Mesenchymal stem cell (in vitro differentiated cells and primary cell): ENCODE measurements around the gene ZNF276.

Experiments used
- DNase-seq: peaks from one replicate; pipeline ENCODE4 v3.0.0-alpha.2; 2013
- H2AFZ ChIP-seq: one replicate; pipeline ENCODE4 v1.6.1; 2013; ENCODE audit warnings: low read depth, mild to moderate bottlenecking, control low read depth, inconsistent platforms, low read length, moderate library complexity
- H2AK5ac ChIP-seq: 2 replicates; pipeline ENCODE4 v1.6.1; 2013; ENCODE audit warnings: low read length, moderate library complexity, mild to moderate bottlenecking, inconsistent platforms; ENCODE audit not compliant: severe bottlenecking
- H2BK120ac ChIP-seq: one replicate; pipeline ENCODE4 v1.6.1; 2013; ENCODE audit warnings: low read depth, mild to moderate bottlenecking, inconsistent platforms, low read length, moderate library complexity
- H2BK12ac ChIP-seq, 2 experiments: one replicate each; pipeline ENCODE4 v1.6.1; 2013; ENCODE audit warnings: inconsistent platforms in 2 of 2, low read length in 2 of 2, mild to moderate bottlenecking in 2 of 2, moderate library complexity in 2 of 2, control low read depth in 1 of 2
- H2BK15ac ChIP-seq: one replicate; pipeline ENCODE4 v1.6.1; 2013; ENCODE audit warnings: mild to moderate bottlenecking, low read depth, inconsistent platforms; ENCODE audit not compliant: poor library complexity, severe bottlenecking
- H2BK5ac ChIP-seq: 2 replicates; pipeline ENCODE4 v1.6.1; 2013; ENCODE audit warnings: low read depth, mild to moderate bottlenecking, low read length, control low read depth, inconsistent platforms; ENCODE audit not compliant: poor library complexity, severe bottlenecking
- H3K14ac ChIP-seq, 2 experiments: one replicate each; pipeline ENCODE4 v1.6.1; 2013; ENCODE audit warnings: inconsistent platforms in 2 of 2, low read length in 2 of 2, control low read depth in 1 of 2, mild to moderate bottlenecking in 1 of 2, moderate library complexity in 1 of 2
- H3K18ac ChIP-seq, 2 experiments: one replicate each; pipeline ENCODE4 v1.6.1; 2013; ENCODE audit warnings: inconsistent platforms in 2 of 2, low read length in 2 of 2, control low read depth in 1 of 2, low read depth in 1 of 2, mild to moderate bottlenecking in 1 of 2
- H3K23ac ChIP-seq, 2 experiments: one replicate each; pipeline ENCODE4 v1.6.1; 2013; ENCODE audit warnings: inconsistent platforms in 2 of 2, low read length in 2 of 2, mild to moderate bottlenecking in 2 of 2, moderate library complexity in 2 of 2, control low read depth in 1 of 2
- H3K27ac ChIP-seq: 2 replicates; pipeline ENCODE4 v1.5.1; 2013; ENCODE audit warnings: mild to moderate bottlenecking, moderate library complexity, low read length, control low read depth, inconsistent platforms; ENCODE audit not compliant: poor library complexity, severe bottlenecking
- H3K27me3 ChIP-seq, 2 experiments: 2 replicates each; pipeline versions ENCODE4 v1.6.1 to v1.7.0; 2013; ENCODE audit warnings: low read length in 2 of 2, mild to moderate bottlenecking in 2 of 2, moderate library complexity in 2 of 2, control low read depth in 1 of 2, inconsistent platforms in 1 of 2; ENCODE audit not compliant: control insufficient read depth in 1 of 2, insufficient read depth in 1 of 2
- H3K36me3 ChIP-seq, 2 experiments: 2 replicates each; pipeline versions ENCODE4 v1.6.1 to v1.7.0; 2013; ENCODE audit warnings: low read length in 2 of 2, control low read depth in 1 of 2, inconsistent platforms in 1 of 2, low read depth in 1 of 2, mild to moderate bottlenecking in 1 of 2; ENCODE audit not compliant: insufficient read depth in 2 of 2, control insufficient read depth in 1 of 2
- H3K4ac ChIP-seq, 2 experiments: one replicate each; pipeline ENCODE4 v1.6.1; 2013; ENCODE audit warnings: inconsistent platforms in 2 of 2, low read length in 2 of 2, mild to moderate bottlenecking in 2 of 2, moderate library complexity in 2 of 2, control low read depth in 1 of 2, low read depth in 1 of 2
- H3K4me1 ChIP-seq: 2 replicates; pipeline ENCODE4 v1.6.1; 2013; ENCODE audit warnings: low read depth, low read length, control low read depth; ENCODE audit not compliant: control insufficient read depth, insufficient read depth
- H3K4me2 ChIP-seq: 2 replicates; pipeline ENCODE4 v1.6.1; 2013; ENCODE audit warnings: low read length, mild to moderate bottlenecking, inconsistent platforms; ENCODE audit not compliant: poor library complexity, severe bottlenecking
- H3K4me3 ChIP-seq, 2 experiments: 2 replicates each; pipeline versions ENCODE4 v1.5.1 to v1.7.0; 2013; ENCODE audit warnings: low read length in 2 of 2, mild to moderate bottlenecking in 2 of 2, control low read depth in 1 of 2, low read depth in 1 of 2; ENCODE audit not compliant: insufficient read depth in 1 of 2
- H3K79me1 ChIP-seq: replicated peaks from 2 replicates; pipeline ENCODE4 v1.6.1; 2013; ENCODE audit warnings: mild to moderate bottlenecking, control low read depth, low read length, inconsistent platforms; ENCODE audit not compliant: poor library complexity, severe bottlenecking
- H3K9ac ChIP-seq: 2 replicates; pipeline ENCODE4 v1.7.0; 2013; ENCODE audit warnings: mild to moderate bottlenecking, low read length, moderate library complexity
- H3K9me3 ChIP-seq: 2 replicates; pipeline ENCODE4 v1.7.0; 2013; ENCODE audit warnings: mild to moderate bottlenecking, low read length; ENCODE audit not compliant: control insufficient read depth
- H4K8ac ChIP-seq: one replicate; pipeline ENCODE4 v1.6.1; 2013; ENCODE audit warnings: inconsistent platforms, mild to moderate bottlenecking, low read length, moderate library complexity
- H4K91ac ChIP-seq: one replicate; pipeline ENCODE4 v1.6.1; 2013; ENCODE audit warnings: mild to moderate bottlenecking, low read length, inconsistent platforms
- WGBS: methylation state at CpG from one replicate; pipeline ENCODE4 v1.1.7; 2013; ENCODE audit warnings: mixed read lengths; 5-methylcytosine and 5-hydroxymethylcytosine counted together

Gene ZNF276

DNA sequence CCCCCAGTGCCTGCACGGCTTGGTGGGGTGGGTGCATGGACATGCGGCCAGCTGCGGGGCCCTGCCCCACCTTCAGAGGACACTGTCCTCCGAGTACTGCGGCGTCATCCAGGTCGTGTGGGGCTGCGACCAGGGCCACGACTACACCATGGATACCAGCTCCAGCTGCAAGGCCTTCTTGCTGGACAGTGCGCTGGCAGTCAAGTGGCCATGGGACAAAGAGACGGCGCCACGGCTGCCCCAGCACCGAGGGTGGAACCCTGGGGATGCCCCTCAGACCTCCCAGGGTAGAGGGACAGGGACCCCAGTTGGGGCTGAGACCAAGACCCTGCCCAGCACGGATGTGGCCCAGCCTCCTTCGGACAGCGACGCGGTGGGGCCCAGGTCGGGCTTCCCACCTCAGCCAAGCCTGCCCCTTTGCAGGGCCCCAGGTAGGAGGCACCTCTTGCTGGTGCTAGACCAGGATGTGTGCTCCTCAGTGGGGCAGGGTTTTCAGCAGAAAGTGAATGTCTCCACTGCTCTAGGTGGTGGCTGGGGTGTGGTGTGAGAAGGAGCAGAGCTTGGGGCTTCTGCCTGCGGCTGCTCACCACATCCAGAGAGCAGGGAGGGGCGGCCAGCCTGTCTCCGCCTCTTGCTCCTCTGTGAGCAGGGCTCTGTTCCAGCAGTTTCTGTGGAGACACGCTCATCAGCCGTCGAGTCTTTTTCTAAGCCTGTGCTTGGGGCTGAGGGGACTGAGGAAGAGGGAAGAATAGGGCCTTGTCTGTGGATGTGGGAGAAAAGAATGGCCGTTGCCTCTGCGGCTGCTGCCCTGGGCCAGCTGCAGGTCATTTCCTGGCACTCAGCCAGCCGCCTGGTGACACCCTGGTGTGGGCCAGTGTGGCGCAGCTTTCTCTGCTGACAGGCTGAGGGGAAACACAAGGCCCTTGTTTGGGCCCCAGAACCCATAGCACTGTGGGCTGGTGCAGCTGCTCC is 2.2 kb downstream of the ZNF276 start:
- Histone ChIP-seq H2AK5ac (no peak overlapping the region), H3K27ac (no peak overlapping the region), H4K91ac (no peak overlapping the region), H3K23ac (no peak overlapping the region), H3K18ac (no peak overlapping the region), H3K36me3 (peaks cover 46 to 49% of the 10 kb centered on the region in 2 experiments), H3K14ac (peak overlapping the region in 1 of 2 experiments; percentile 11), H3K9me3 (no peaks in the 10 kb centered on the region), H3K4me1 (peaks cover 33% of the 10 kb centered on the region), H2BK120ac (no peak overlapping the region), H2BK5ac (no peak overlapping the region), H2BK15ac (no peak overlapping the region), H3K27me3 (no peaks in the 10 kb centered on the region), H3K4ac (peak overlapping the region in 1 of 2 experiments; percentile 21), H3K4me2 (no peak overlapping the region), H2AFZ (no peak overlapping the region), H2BK12ac (no peak overlapping the region), H3K9ac (peak overlapping the region; percentile 22), H3K4me3 (peak overlapping the region in 1 of 2 experiments; percentile 96), H3K79me1 (peaks cover 23% of the 10 kb centered on the region), H4K8ac (peak overlapping the region; percentile 9)
- WGBS: 95% methylated on average over 30 of the region's 30 CpGs
- no peak for DNase-seq

GRCh38 chr16:89727406-89728120 is 6.2 kb downstream of the ZNF276 start:
- Histone ChIP-seq H2AK5ac (no peak overlapping the region), H3K9ac (no peak overlapping the region), H2BK5ac (no peak overlapping the region), H3K23ac (no peak overlapping the region), H3K4me1 (peaks cover 24% of the 10 kb centered on the region), H3K4me3 (no peak overlapping the region), H2BK12ac (no peak overlapping the region), H3K9me3 (no peaks in the 10 kb centered on the region), H3K4me2 (no peak overlapping the region), H2AFZ (no peak overlapping the region), H3K14ac (no peak overlapping the region), H3K18ac (no peak overlapping the region), H3K27me3 (no peaks in the 10 kb centered on the region), H3K79me1 (peaks cover 41% of the 10 kb centered on the region), H3K36me3 (peaks cover 77 to 82% of the 10 kb centered on the region in 2 experiments), H4K8ac (no peak overlapping the region), H2BK120ac (no peak overlapping the region), H3K4ac (no peak overlapping the region), H3K27ac (no peak overlapping the region), H2BK15ac (no peak overlapping the region), H4K91ac (peak overlapping the region; percentile 18)
- DNase-seq: no peak
- WGBS: 86% methylated on average over 17 of the region's 17 CpGs

- H2BK12ac ChIP-seq: no peak overlapping the region
- peaks cover 76 to 82% of the 10 kb centered on the region in 2 experiments for H3K36me3 ChIP-seq
- H3K27me3 ChIP-seq: no peaks in the 10 kb centered on the region
- no peak overlapping the region for H3K9ac ChIP-seq
- no peak overlapping the region for H3K4me3 ChIP-seq
- no peak overlapping the region for H4K91ac ChIP-seq
- H2BK5ac ChIP-seq: no peak overlapping the region
- H3K18ac ChIP-seq: no peak overlapping the region
- no peak overlapping the region for H2AFZ ChIP-seq
- no peak overlapping the region for H3K23ac ChIP-seq
- no peak for DNase-seq
- no peak overlapping the region for H3K4me2 ChIP-seq
- no peaks in the 10 kb centered on the region for H3K9me3 ChIP-seq
- H2BK120ac ChIP-seq: no peak overlapping the region
- no peak overlapping the region for H2AK5ac ChIP-seq
- H4K8ac ChIP-seq: no peak overlapping the region
- H2BK15ac ChIP-seq: no peak overlapping the region
- H3K4me1 ChIP-seq: peaks cover 7% of the 10 kb centered on the region
- no peak overlapping the region for H3K14ac ChIP-seq
- H3K27ac ChIP-seq: no peak overlapping the region
- WGBS: 94% methylated on average over 18 of the region's 18 CpGs
- H3K79me1 ChIP-seq: peaks cover 47% of the 10 kb centered on the region
- no peak overlapping the region for H3K4ac ChIP-seq
These were observed 8.0 kb downstream of the ZNF276 start for GRCh38 chr16:89729293-89729692.
